ENCODE data around the gene TRIM44.

The TRIM44 gene

DNA sequence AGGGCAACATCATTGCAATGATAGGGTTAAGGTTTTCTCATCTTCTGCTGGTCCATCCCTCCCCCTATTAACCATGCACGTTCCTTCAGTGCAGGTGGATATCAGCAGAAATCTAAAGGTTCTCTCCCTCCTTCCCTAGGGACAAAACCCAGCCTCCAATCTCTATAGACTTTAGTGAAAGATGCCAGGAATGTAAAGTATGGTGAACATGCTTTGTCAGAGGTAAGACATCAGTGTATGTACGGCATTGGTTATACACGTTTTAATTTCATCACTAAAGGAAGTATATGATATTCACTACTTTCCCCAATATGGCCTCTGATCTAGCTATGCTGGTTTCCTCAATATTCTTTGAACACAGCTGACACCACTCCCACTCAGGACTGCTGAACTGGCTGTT is 200.1 kb downstream of the TRIM44 start:
- H3F3A ChIP-seq (ENCODE audit: low read depth) = no peaks in the 10 kb centered on the region

DNA sequence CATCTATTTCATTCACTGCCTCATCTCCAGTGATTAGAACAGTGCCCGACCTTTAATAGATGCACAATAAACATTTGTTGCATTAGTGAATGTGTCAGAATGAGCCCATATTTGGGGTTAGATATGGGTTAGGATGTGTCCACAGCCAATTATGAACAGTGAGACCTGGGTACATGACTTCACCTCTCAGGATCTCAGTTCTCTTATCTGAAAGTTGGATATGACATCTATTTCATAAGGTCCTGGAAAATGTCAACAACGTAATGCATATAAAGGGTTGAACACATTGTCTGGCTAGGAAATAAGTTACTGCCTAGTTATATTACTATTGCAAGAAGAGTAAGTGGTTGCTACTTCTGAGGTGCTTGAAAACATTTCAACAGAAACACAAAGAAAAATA is 201.6 kb downstream of the TRIM44 start:
- no peaks in the 10 kb centered on the region for H4K20me1 ChIP-seq (ENCODE audit: insufficient read depth, low read length, poor library complexity, severe bottlenecking)
- H3K4me2 ChIP-seq (ENCODE audit: low read depth, low read length, poor library complexity, severe bottlenecking) = no peak overlapping the region
- H3K4me1 ChIP-seq (ENCODE audit: insufficient read depth, low read length, poor library complexity, severe bottlenecking) = no peaks in the 10 kb centered on the region
- H3K9me3 ChIP-seq (ENCODE audit: insufficient read depth, low read depth, low read length) = peaks cover 7% of the 10 kb centered on the region; the same call in 1 of the 2 replicates
- no peaks in the 10 kb centered on the region for H3K27me3 ChIP-seq (ENCODE audit: insufficient read depth, low read length, poor library complexity, severe bottlenecking)
- no peaks in the 10 kb centered on the region for H3K79me2 ChIP-seq (ENCODE audit: insufficient read depth, low read length)
- TF ChIP-seq EZH2phosphoT487 (IDR thresholded peaks at IDR 0.05; ENCODE audit: borderline replicate concordance) = no peak
- TF ChIP-seq, protein P1, sequence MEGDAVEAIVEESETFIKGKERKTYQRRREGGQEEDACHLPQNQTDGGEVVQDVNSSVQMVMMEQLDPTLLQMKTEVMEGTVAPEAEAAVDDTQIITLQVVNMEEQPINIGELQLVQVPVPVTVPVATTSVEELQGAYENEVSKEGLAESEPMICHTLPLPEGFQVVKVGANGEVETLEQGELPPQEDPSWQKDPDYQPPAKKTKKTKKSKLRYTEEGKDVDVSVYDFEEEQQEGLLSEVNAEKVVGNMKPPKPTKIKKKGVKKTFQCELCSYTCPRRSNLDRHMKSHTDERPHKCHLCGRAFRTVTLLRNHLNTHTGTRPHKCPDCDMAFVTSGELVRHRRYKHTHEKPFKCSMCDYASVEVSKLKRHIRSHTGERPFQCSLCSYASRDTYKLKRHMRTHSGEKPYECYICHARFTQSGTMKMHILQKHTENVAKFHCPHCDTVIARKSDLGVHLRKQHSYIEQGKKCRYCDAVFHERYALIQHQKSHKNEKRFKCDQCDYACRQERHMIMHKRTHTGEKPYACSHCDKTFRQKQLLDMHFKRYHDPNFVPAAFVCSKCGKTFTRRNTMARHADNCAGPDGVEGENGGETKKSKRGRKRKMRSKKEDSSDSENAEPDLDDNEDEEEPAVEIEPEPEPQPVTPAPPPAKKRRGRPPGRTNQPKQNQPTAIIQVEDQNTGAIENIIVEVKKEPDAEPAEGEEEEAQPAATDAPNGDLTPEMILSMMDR (conservative IDR thresholded peaks at IDR 0.05; ENCODE audit: low read length) = no peak
- no peaks in the 10 kb centered on the region for H3K9me2 ChIP-seq (replicated peaks; ENCODE audit: low read depth, low read length)
- no peak overlapping the region for H3K4me3 ChIP-seq (ENCODE audit: low read length, poor library complexity, severe bottlenecking)
- no peak overlapping the region for H3K9ac ChIP-seq (ENCODE audit: low read depth, low read length, poor library complexity, severe bottlenecking)
- no peak overlapping the region for H2AFZ ChIP-seq (ENCODE audit: low read length)
- H3F3A ChIP-seq (ENCODE audit: low read depth) = no peaks in the 10 kb centered on the region
- H3K36me3 ChIP-seq (ENCODE audit: insufficient read depth, low read length) = no peaks in the 10 kb centered on the region

More for the DNA sequence above, 200.1 kb downstream of the TRIM44 start:
- TF ChIP-seq, protein P1 (conservative IDR thresholded peaks at IDR 0.05; ENCODE audit: low read length) = no peak
- TF ChIP-seq EZH2phosphoT487 (IDR thresholded peaks at IDR 0.05; ENCODE audit: borderline replicate concordance) = no peak
- Histone ChIP-seq H3K9me3 (ENCODE audit: insufficient read depth, low read depth, low read length) (no peaks in the 10 kb centered on the region), H3K4me3 (ENCODE audit: low read length, poor library complexity, severe bottlenecking) (no peak overlapping the region), H4K20me1 (ENCODE audit: insufficient read depth, low read length, poor library complexity, severe bottlenecking) (no peaks in the 10 kb centered on the region), H3K79me2 (ENCODE audit: insufficient read depth, low read length) (no peaks in the 10 kb centered on the region), H3K4me1 (ENCODE audit: insufficient read depth, low read length, poor library complexity, severe bottlenecking) (no peaks in the 10 kb centered on the region), H3K9me2 (replicated peaks; ENCODE audit: low read depth, low read length) (no peaks in the 10 kb centered on the region), H3K36me3 (ENCODE audit: insufficient read depth, low read length) (no peaks in the 10 kb centered on the region), H3K27me3 (ENCODE audit: insufficient read depth, low read length, poor library complexity, severe bottlenecking) (no peaks in the 10 kb centered on the region), H3K9ac (ENCODE audit: low read depth, low read length, poor library complexity, severe bottlenecking) (no peak overlapping the region), H2AFZ (ENCODE audit: low read length) (no peak overlapping the region), H3K4me2 (ENCODE audit: low read depth, low read length, poor library complexity, severe bottlenecking) (no peak overlapping the region)

- Histone ChIP-seq H3K9me3 (ENCODE audit: insufficient read depth, low read depth, low read length) (peaks cover 10% of the 10 kb centered on the region; the same call in 1 of the 2 replicates), H4K20me1 (ENCODE audit: insufficient read depth, low read length, poor library complexity, severe bottlenecking) (no peaks in the 10 kb centered on the region), H3K27me3 (ENCODE audit: insufficient read depth, low read length, poor library complexity, severe bottlenecking) (no peaks in the 10 kb centered on the region), H3K36me3 (ENCODE audit: insufficient read depth, low read length) (no peaks in the 10 kb centered on the region), H3K9me2 (replicated peaks; ENCODE audit: low read depth, low read length) (no peaks in the 10 kb centered on the region), H3K4me2 (ENCODE audit: low read depth, low read length, poor library complexity, severe bottlenecking) (no peak overlapping the region), H3K9ac (ENCODE audit: low read depth, low read length, poor library complexity, severe bottlenecking) (no peak overlapping the region), H3F3A (ENCODE audit: low read depth) (no peaks in the 10 kb centered on the region), H3K79me2 (ENCODE audit: insufficient read depth, low read length) (no peaks in the 10 kb centered on the region), H3K4me1 (ENCODE audit: insufficient read depth, low read length, poor library complexity, severe bottlenecking) (no peaks in the 10 kb centered on the region), H3K4me3 (ENCODE audit: low read length, poor library complexity, severe bottlenecking) (no peak overlapping the region), H2AFZ (ENCODE audit: low read length) (no peak overlapping the region)
- no peak for TF ChIP-seq EZH2phosphoT487 (IDR thresholded peaks at IDR 0.05; ENCODE audit: borderline replicate concordance)
- TF ChIP-seq, protein P1 (conservative IDR thresholded peaks at IDR 0.05; ENCODE audit: low read length) = no peak
These were observed 204.0 kb downstream of the TRIM44 start for GRCh38 chr11:35866601-35867000.

Data from Loucy (cell line).